GM12801 (cell line): ENCODE measurements around the gene PIGL.

ENCODE experiments used
- CTCF ChIP-seq: IDR thresholded peaks from one replicate; pipeline ENCODE4 v1.5.1; 2011; ENCODE audit warnings: control low read depth; ENCODE audit not compliant: insufficient read length; ENCODE audit errors: extremely low read depth

PIGL gene

GRCh38 chr17:16273499-16273898 lies 56.5 kb downstream of the PIGL start:
- TF ChIP-seq CTCF, result no peak

DNA sequence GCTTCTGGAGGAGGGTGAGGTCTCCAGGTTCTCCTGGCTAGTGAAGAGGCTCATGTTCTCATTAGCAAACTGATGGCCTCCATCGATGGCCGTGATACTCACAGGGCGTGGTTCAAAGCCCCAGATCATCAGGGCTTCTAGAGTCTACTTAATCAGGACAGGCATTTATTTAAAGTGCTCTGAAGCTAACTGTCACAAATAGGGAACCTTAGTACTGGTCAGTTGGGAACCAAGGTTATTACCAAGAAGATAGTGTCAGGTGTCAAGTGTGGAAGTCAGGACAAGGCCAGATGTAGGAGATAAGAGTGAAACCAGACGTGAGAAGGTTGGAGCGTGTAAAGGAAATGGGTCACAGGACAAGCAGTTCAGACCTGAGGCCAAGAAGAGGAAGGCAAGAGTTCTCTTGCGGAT lies 56.9 kb downstream of the PIGL start:
- TF ChIP-seq CTCF, result no peak

DNA sequence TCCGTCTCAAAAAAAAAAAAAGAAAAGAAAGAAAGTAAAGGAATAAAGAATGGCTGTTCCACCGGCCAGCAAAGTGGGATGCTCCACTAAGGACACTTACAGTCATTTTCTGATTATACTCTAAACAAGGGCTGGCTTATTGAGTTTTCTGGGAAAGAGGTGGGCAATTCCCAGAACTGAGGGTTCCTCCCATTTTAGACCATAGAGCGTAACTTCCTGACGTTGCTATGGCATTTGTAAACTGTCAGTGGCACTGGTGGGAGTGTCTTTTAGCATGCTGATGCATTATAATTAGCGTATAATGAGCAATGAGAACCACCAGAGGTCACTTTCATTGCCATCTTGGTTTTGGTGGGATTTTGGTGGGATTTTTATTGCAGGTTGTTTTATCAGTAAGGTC lies 58.0 kb downstream of the PIGL start:
- no peak for TF ChIP-seq CTCF

DNA sequence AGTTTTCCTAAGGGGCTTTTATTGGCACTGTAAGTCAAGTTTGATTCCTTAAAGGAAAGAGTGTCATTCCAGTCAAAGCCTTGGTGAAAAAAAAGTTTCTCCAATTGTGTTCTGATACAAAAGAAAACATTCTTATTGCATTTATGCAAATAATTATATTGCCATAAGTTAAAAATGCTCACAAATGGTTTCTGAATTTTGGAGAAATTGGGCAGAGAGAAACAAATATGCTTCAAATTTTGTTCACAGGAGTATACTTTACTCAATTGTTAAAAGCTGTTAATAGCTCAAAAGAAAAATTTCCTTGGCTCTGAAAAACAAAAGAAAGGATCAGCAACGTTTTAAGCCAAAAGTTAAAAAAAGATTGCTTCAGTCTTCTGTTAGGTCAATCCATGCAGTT lies 60.2 kb downstream of the PIGL start:
- no peak for TF ChIP-seq CTCF

DNA sequence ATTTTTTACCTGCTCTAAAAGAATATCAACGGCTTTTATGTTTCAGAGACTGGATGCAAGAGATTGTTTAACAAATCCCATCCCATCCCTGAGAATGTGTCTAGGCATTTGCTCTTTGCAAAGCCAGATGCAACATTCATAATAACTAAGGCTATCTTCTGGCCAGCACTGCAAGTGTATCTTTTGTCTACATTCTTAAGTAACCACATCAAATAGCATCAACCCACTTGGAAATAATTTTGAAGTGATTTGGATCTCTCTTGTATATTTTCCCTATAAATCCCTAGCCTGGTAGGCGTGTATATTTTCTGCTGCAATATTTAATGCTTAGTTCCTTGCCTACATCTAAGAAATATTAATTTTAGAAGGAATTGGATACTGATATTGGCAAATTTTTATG lies 64.3 kb downstream of the PIGL start:
- TF ChIP-seq CTCF, result no peak

- TF ChIP-seq CTCF, result no peak
Measured at GRCh38 chr17:16282522-16282921, 65.5 kb downstream of the PIGL start.

DNA sequence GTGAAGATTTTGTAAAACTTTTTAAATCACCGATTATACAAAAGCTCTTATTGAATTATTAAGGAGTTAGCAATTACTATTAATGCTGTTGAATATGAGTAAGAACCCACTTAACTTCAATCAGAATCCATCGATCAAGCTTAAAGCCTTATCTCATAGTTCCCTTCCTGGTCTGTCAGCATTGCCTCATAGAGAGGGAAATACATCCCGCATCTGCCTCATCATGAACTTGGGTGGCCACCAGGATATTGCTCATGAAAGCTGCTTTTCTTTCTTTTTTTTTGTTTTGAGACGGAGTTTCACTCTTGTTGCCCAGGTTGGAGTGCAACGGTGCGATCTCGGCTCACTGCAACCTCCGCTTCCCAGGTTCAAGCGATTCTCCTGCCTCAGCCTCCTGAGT lies 66.7 kb downstream of the PIGL start:
- TF ChIP-seq CTCF, result no peak

DNA sequence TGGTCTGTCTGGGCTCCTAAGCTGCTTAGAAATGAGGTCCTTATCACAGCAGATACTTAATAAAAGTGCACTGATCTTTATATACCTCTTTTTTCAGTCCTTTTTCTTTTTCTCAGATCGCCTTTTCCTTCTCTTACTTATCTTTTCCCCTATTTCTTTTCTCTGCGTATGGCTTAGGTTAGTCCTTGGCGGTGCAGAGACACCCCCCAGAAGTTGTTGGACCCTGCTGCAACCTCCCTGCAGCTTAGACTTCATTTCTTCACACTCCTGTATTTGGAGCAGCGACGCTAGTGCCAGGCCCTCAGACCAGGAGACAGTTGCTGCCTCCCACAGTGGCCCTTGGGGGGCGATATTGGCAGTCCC lies 68.6 kb downstream of the PIGL start:
- no peak for TF ChIP-seq CTCF
